Body of pancreas (tissue), 4 donors: ENCODE measurements around the gene DNAI2. TPM values are rescaled to one million over a fixed set of nuclear protein-coding genes. Genes with fewer than 3 reads are reported as not detected.

Experiments used
- ATAC-seq: fragments of 150-250 bp; one replicate; pipeline ENCODE4 v1.9.1; 2016
- DNase-seq, 4 donors: peaks; one replicate each; pipeline ENCODE4 v3.0.0-alpha.2; 2019
- H3K27ac ChIP-seq, 4 donors: fragments of 200-600 bp; sonication (generic); 1 replicate in 3 of 4; 2 replicates in 1 of 4; pipeline versions ENCODE4 v1.5.1 to v1.6.1; 2016 to 2019; ENCODE audit warnings: mild to moderate bottlenecking in 1 of 4, mixed read lengths in 1 of 4, moderate library complexity in 1 of 4
- H3K27me3 ChIP-seq, 2 donors: fragments of 200-600 bp; sonication (generic); one replicate each; pipeline ENCODE4 v1.6.0; 2016; ENCODE audit warnings: mild to moderate bottlenecking in 1 of 2
- H3K36me3 ChIP-seq, 2 donors: fragments of 200-600 bp; sonication (generic); replicated peaks in 1 of 2; 2 replicates each; pipeline ENCODE4 v1.5.1; 2016; ENCODE audit warnings: low read depth in 2 of 2; ENCODE audit not compliant: insufficient read depth in 1 of 2
- H3K4me1 ChIP-seq: fragments of 200-600 bp; sonication (generic); one replicate; pipeline ENCODE4 v1.6.0; 2016
- H3K4me3 ChIP-seq, 2 donors: fragments of 200-600 bp; sonication (generic); 1 replicate in 1 of 2; 2 replicates in 1 of 2; pipeline ENCODE4 v1.5.1; 2016 to 2019
- H3K9me3 ChIP-seq, 3 donors: fragments of 200-600 bp; sonication (generic); 1 replicate in 2 of 3; 2 replicates in 1 of 3; pipeline ENCODE4 v1.5.1; 2016
- CTCF ChIP-seq, 7 experiments: fragments of 450-650 bp in 4 of 7; fragments of 200-600 bp in 3 of 7; sonication (generic) in 3 of 7; IDR thresholded peaks; one replicate each; pipeline ENCODE4 v1.5.1; 2016 to 2019; ENCODE audit warnings: antibody characterized with exemption in 7 of 7
- POLR2A ChIP-seq, 3 donors: fragments of 450-650 bp; IDR thresholded peaks; one replicate each; pipeline ENCODE4 v1.6.1; 2016; ENCODE audit warnings: antibody characterized with exemption in 3 of 3, mild to moderate bottlenecking in 2 of 3
- WGBS, 2 donors: methylation state at CpG; one replicate each; pipeline ENCODE4 v1.1.5; 2017; 5-methylcytosine and 5-hydroxymethylcytosine counted together
- intact Hi-C: fragments of 100-400 bp; cut with DNase I; formaldehyde crosslinking; loops from one replicate; pipeline ENCODE4 v1.15.1; 2023
- total RNA-seq, 2 donors: library from RNA; depleted of rRNA; stranded (reverse); fragments of >200 nt; gene quantifications; one replicate each; pipeline ENCODE4 v1.1.0, GENCODE V29; 2016

Gene DNAI2
- total RNA-seq, 2 donors from 2014 or later, result not detected

DNA sequence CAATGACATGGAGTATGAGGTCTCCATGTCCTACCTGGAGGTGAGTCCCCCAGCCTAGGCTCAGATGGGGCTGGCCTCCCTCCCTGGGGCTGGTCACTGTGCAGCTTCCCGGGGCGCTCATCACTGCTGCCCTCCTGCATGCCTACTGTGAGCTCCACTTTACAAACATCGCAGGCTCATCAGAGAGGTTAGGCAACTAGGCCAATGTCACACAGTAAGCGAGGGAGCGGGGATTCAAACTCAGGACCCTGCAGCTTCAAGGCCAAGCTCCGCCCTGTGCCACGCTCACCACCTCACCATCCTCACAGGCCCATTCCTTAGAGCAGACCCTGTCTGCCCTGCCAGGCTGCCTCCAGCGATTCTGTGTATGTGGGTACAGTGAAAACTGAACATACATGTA lies 69.1 kb downstream of the DNAI2 start:
- no peaks in the 10 kb centered on the region for H3K9me3 ChIP-seq
- TF ChIP-seq POLR2A (IDR thresholded peaks at IDR 0.05) (no peak), CTCF (IDR thresholded peaks at IDR 0.05) (no peak)
- H3K27ac ChIP-seq, result no peak overlapping the region
- intact Hi-C loops, result no loop called here
- no peaks in the 10 kb centered on the region for H3K4me1 ChIP-seq
- 82 to 100% methylated on average over 1 to 8 of the region's 8 CpGs for WGBS, 2 donors
- no peaks in the 10 kb centered on the region for H3K27me3 ChIP-seq
- DNase-seq, result no peak
- H3K4me3 ChIP-seq, result no peak overlapping the region
- ATAC-seq, result no peak
- H3K36me3 ChIP-seq, result no peaks in the 10 kb centered on the region

- DNase-seq, result no peak
- no peaks in the 10 kb centered on the region for H3K9me3 ChIP-seq
- 37 to 40% methylated on average over 1 to 7 of the region's 9 CpGs for WGBS, 2 donors
- no peak overlapping the region for H3K27ac ChIP-seq
- no peaks in the 10 kb centered on the region for H3K36me3 ChIP-seq
- H3K27me3 ChIP-seq, result no peaks in the 10 kb centered on the region
- no peaks in the 10 kb centered on the region for H3K4me1 ChIP-seq
- TF ChIP-seq CTCF (IDR thresholded peaks at IDR 0.05) (no peak), POLR2A (IDR thresholded peaks at IDR 0.05) (no peak)
- intact Hi-C loops, result no loop called here
- ATAC-seq, result no peak
- H3K4me3 ChIP-seq, result no peak overlapping the region
These were observed 69.7 kb downstream of the DNAI2 start for GRCh38 chr17:74343526-74344284.

DNA sequence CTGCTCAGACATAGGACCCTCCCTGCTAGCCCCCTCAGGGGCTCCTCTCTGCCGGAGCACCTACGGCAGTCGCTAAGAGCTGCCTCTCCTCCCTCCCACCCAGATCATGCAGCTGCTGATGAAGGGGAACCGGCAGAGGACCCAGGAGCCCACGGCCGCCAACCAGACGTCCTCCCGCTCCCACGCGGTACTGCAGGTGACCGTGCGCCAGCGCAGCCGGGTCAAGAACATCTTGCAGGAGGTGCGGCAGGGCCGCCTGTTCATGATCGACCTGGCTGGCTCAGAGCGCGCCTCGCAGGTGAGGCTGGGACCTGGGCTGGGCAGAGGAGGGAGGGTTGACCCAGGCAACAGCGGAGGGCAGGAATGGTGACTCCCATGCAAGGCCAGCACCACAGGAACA lies 70.6 kb downstream of the DNAI2 start:
- Histone ChIP-seq H3K27me3 (no peaks in the 10 kb centered on the region), H3K4me1 (no peaks in the 10 kb centered on the region), H3K27ac (no peak overlapping the region), H3K9me3 (no peaks in the 10 kb centered on the region), H3K36me3 (no peaks in the 10 kb centered on the region), H3K4me3 (no peak overlapping the region)
- ATAC-seq, result no peak
- intact Hi-C loops, result no loop called here
- 44 to 62% methylated on average over 5 to 21 of the region's 21 CpGs for WGBS, 2 donors
- no peak for TF ChIP-seq POLR2A (IDR thresholded peaks at IDR 0.05)
- TF ChIP-seq CTCF (IDR thresholded peaks at IDR 0.05), result no peak
- DNase-seq, result no peak

DNA sequence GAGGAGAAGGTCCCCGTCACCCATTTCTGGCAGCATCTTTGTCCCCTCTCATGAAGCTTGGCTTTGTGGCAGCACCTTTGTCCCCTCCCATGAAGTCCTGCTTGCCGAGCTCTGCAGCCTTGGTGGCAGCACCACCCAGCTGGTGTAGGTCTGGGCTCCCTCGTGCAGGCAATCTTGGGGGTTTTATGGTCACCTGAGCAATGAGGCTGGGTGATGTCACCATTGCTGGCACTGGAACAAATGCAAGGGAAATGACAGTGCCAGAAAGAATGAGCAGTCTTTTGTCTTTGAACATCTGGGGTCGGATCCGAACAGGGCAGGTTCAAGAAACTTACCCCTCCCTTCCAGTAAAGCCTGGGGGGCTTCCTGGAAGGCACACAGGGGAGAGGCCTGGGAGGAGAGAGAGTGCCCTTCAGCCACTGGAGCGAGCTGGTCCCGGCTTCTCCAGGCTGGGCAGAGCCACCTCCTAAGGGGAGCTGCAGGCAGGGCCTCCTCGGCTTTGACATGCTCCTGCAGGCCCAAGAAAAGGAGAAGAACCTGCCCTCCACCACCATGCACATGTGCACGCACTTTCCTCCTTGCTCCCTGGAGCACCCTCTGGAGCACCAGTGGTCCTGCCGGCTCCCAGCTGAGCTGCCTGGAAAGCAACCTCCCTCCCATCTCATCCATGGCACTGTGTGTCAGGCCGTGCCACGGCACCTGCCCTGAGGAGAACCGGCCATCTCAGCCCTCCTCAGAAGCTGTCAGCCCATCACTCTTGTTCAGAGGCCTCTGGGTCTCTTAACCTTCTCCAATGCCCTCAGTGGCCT lies 71.6 kb downstream of the DNAI2 start:
- no peak for DNase-seq
- H3K4me3 ChIP-seq, result no peak overlapping the region
- H3K36me3 ChIP-seq, result no peaks in the 10 kb centered on the region
- H3K9me3 ChIP-seq, result no peaks in the 10 kb centered on the region
- WGBS, 2 donors, result 54 to 57% methylated on average over 7 to 13 of the region's 13 CpGs
- TF ChIP-seq POLR2A (IDR thresholded peaks at IDR 0.05) (no peak), CTCF (IDR thresholded peaks at IDR 0.05) (no peak)
- H3K27ac ChIP-seq, result no peak overlapping the region
- ATAC-seq, result no peak
- no peaks in the 10 kb centered on the region for H3K4me1 ChIP-seq
- intact Hi-C loops, result no loop called here
- H3K27me3 ChIP-seq, result no peaks in the 10 kb centered on the region
